GM11168 (cell line): ENCODE data around the gene CLDN6.
"Not testable (repeated sequence)": the region's sequence is repeated elsewhere in the genome, so short reads cannot be mapped to it uniquely, and the experiment has no call there.

ENCODE experiments used
- in situ Hi-C: fragments of 300-500 bp; cut with MboI; formaldehyde crosslinking; loops from one replicate; pipeline ENCODE4 v1.12.0; 2022; ENCODE audit warnings: low sequenced_read_pairs; ENCODE audit not compliant: unreplicated experiment

The CLDN6 gene

GRCh38 chr16:3017794-3018506, at the start of gene CLDN6:
TSS of gene CLDN6 (minus strand) at chr16:3018183. CDS start at chr16:3016021, 2,162 bp downstream.
- in situ Hi-C loops, result no loop called here

DNA sequence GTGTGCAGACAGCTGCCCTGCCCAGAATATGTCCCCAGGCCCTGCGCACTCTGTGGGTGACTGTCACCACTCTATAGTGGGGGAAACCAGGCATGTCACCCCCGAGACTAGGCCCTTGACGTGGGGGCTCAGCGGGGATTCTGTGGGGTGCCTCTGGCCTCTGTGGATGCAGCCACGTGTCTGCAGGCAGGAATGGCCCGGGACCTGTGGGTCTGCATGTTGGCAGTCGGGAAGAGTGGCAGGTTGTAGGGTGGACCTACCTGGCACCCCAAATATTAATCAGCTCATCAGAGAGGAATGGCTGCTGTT, 48.4 kb upstream of the CLDN6 start:
- in situ Hi-C loops, result no loop called here

DNA sequence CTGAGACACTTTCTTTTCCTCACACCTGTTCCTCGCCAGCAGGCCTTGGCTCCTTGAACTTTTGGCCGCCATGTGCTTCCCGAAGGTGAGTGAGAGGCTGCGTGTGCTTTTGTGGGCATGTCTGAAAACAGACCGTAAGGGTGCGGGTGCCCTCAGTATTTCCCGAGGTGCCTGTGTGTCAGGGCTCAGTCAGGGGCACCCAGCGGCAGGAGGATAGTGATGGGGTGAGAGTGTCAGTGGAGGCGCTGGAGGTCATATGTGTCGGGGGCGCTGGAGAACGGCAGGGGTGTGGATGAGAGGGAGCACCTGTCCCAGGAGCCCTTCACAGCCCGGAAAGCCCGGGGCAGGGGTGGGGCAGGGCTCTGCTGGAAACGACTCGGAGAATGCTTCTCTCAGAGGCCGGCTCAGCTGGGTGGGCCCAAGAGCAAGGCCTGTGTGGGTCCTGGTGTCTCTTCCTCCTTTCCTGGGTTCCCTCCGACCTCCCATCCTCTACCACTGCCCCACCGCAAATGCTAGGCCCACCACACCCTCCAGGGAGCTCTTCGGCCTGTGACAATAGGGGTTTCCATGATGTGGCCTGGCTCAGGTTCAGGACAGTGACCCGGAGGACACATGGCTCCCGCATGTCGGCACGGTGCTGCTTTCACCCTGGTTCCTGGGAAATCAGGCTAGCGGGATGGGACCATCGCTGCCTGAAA, 47.9 kb upstream of the CLDN6 start:
- in situ Hi-C loops, result no loop called here

GRCh38 chr16:3065069-3065741, 47.2 kb upstream of the CLDN6 start, which contains the start of gene IL32:
TSS of gene IL32 (plus strand) at chr16:3065640. CDS start at chr16:3065812, 172 bp downstream.
- in situ Hi-C loops, result no loop called here

- in situ Hi-C loops, result loop anchor here (5.0 kb wide), 1 partner anchor 63 kb away; no protein-coding TSS in a partner anchor
Observed at GRCh38 chr16:3063625-3064386, 45.8 kb upstream of the CLDN6 start.

DNA sequence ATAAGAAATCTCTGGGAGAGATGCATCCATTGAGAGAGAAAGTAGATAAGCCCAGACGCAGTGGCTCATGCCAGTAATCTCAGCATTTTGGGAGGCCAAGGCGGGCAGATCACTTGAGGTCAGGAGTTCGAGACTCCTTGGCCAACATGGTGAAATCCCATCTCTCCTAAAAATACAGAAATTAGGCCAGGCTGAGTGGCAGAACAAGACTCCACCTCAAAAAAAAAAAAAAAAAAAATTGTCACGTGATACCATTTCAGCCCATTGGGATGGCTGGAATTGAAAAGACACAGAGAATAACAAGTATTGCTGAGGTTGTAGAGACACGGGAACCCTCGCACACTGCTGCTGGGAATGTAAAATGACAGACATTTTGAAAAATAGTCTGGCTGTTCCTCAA, 44.6 kb upstream of the CLDN6 start:
- in situ Hi-C loops, result loop anchor here (5.0 kb wide), 1 partner anchor 65 kb away; no protein-coding TSS in a partner anchor

DNA sequence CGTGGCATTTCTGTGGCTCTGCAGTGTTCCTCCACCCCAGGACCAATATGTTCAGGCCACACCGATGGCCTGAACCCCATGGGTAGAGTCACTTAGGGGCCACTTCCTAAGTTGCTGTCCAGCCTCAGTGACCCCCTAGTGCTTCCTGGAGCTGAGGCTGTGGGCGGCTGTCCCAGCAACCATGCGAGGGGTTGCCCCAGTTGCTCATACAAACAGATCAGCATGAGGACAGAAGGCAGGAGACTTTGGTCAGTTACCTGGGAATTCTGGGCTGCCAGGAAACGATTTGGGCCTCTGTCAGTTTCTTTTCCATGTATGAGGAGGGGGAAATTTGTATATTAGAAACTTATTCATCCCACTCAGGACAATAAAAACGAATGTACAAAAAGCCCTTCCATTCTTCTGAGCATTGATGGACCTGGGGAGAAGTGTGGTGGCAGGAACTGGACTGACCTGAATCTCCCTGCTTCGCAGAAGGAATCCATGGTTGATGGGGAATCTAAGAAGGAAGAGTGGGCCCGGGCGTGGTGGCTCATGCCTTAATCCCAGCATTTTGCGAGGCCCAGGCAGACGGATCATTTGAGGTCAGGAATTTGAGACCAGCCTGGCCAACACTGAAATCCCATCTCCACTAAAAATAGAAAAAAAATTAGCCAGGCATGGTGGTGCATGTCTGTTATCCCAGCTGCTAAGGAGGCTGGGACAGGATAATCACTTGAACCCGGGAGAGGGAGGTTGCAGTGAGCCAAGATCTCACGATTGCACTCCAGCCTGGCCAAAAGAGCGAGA, 42.5 kb upstream of the CLDN6 start:
- in situ Hi-C loops, result loop anchor here (5.0 kb wide), 1 partner anchor 67 kb away; no protein-coding TSS in a partner anchor

DNA sequence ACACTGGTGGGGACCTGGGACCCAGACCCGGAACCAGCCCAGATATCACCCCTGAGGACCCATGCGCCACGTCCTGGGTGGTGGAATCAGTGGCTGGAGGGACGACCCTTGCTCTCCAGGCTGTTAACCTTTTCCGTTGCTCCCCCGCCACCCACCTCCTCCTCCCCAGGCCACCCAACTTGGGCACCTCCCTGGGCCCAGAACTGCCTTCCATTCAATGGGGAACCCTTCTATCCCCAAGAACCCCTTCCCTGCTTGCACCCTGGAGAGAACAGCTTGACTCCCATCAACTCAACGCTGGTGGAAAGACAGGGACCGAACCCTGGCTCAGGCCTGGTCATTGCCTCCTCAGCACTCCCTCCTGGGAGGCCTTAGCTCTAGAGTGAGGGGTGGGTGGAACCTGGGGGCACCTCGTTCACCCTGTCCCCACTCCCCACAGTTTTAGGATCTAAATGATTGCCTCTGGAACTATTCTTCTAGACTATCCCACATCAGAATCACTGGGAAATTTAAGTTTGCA, 41.8 kb upstream of the CLDN6 start:
- in situ Hi-C loops, result loop anchor here (5.0 kb wide), 1 partner anchor 68 kb away; no protein-coding TSS in a partner anchor

DNA sequence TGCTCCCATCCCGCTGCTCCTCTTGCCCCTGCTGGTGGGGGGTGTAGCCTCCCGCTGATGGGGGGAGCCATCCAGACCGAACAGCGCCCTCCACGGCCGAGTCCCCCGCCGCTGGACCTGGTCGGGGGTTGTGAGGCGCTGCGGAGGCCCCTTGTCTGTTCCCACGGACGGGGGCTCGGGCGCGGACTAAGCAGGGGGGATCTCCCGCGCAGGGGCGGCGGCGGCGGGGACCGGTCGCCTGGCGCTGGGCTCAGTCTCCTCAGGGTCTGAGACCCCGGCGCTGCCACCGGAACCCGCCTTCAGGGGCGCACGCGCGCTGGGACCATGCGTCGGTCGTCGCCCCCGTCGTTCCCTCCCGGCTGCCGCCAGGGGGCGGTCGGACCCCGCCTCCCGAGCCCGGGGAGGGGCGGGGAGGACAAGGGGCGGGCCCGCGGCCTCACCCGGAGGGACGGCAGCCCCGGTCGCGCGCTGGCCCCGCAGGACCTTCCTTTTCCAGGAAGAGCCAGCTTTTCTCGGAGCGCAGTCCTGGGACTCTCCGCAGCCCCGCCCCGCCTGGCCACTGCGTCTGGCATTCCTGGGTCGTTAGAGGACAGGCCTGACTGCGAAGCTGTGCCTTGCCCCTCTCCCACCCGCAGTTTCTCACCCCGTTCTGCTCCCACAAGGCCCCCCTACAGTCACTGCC, 41.2 kb upstream of the CLDN6 start:
- in situ Hi-C loops, result no loop called here

DNA sequence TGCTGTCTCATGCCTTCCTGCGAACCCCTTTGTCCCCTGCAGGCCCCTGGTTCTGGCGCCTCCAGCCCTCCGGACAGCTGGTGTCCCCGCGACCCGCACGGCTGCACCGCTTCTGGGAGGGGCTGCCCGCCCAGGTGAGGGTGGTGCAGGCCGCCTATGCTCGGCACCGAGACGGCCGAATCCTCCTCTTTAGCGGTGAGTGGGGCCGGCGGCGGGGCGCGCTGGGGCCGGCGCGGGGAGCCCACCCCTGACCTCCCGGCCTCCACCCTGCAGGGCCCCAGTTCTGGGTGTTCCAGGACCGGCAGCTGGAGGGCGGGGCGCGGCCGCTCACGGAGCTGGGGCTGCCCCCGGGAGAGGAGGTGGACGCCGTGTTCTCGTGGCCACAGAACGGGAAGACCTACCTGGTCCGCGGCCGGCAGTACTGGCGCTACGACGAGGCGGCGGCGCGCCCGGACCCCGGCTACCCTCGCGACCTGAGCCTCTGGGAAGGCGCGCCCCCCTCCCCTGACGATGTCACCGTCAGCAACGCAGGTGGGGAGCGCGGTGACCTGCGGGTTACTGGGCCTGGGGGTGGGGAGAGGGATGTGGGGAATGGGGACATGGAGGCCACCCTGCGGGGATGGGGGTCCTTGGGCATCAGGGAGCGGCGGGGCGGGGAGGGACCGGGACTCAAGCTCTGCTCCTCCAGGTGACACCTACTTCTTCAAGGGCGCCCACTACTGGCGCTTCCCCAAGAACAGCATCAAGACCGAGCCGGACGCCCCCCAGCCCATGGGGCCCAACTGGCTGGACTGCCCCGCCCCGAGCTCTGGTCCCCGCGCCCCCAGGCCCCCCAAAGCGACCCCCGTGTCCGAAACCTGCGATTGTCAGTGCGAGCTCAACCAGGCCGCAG, 40.4 kb upstream of the CLDN6 start:
- in situ Hi-C loops, result no loop called here

GRCh38 chr16:3057181-3058138, 39.5 kb upstream of the CLDN6 start:
- in situ Hi-C loops, result no loop called here

DNA sequence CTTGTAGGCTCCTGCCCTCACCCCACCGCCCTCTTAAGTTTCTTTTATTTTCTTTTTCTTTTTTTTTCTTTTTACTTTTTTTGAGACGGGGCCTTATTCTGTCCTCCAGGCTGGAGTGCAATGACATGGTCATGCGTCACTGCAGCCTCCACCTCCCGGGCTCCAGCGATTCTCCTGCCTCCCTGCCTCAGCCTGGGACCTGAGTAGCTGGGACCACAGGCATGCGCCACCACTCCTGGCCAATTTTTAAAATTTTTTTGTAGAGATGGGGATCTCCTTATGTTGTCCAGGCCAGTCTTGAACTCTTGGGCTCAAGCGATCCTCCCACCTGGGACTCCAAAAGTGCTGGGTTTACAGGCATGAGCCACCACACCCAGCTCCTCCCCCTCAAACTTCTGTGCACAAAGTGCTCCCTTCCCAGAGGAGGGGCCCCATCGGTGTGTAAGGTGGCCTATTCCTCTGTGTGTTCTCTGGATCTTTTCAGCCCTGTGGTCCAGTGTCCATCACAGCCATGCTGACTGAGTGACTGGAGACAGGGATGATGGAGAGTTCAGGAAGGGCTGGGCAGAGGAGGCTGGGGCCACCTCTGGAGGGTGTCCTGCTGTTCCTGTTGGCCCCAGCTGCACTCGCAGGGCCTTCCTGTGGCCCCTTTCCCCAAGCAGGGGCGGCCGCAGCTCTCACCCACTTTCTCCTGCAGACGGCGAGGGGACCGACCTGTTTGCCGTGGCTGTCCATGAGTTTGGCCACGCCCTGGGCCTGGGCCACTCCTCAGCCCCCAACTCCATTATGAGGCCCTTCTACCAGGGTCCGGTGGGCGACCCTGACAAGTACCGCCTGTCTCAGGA, 38.6 kb upstream of the CLDN6 start:
- in situ Hi-C loops, result no loop called here

DNA sequence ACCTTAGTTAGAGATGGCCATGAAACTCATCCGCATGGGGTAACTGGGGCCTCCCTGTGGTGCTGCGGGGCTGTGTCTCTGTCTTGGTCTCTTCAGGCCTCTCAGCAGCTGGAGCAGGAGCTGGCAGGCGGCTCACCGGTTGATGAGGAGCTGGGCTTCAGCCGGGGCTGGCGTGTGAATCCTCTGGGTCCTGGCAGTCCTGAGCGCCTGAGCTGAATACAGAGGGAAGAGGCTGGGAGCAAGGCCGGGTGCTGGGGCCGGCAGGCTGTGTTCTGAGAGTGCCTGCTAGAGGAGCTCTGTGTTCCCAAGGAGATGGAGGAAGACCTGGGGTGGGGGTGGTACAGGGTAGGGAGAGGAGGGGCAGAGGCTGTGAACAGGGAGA, 37.7 kb upstream of the CLDN6 start:
- in situ Hi-C loops, result not testable (repeated sequence)

- in situ Hi-C loops, result no loop called here
Observed at GRCh38 chr16:3054965-3055733, 37.2 kb upstream of the CLDN6 start.

DNA sequence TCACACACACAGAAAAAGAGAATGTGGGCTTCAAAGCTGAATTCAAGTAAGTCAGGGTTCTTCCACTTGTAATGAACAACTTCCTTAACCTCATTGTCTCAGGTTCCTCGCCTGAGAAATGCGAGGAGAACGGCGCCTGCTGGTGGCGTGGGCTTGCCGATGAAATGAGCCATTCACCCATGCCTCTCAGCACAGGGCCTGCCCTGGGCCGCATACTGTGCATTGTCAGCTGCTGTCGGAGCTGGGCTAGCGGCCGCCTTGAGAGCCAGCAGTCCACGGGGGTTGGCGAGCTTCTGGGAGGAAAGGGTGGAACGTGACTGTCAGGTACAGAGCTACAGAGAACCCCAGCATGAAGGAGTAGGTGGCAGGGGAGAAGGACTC, 35.3 kb upstream of the CLDN6 start:
- in situ Hi-C loops, result not testable (repeated sequence)
